Measurements from ENCODE around the gene TMEM218. TPM values are rescaled to one million over a fixed set of nuclear protein-coding genes. Genes with fewer than 3 reads are reported as not detected.

TMEM218 gene
- total RNA-seq, 1 donor from 2014 or later, result 8.2 TPM

DNA sequence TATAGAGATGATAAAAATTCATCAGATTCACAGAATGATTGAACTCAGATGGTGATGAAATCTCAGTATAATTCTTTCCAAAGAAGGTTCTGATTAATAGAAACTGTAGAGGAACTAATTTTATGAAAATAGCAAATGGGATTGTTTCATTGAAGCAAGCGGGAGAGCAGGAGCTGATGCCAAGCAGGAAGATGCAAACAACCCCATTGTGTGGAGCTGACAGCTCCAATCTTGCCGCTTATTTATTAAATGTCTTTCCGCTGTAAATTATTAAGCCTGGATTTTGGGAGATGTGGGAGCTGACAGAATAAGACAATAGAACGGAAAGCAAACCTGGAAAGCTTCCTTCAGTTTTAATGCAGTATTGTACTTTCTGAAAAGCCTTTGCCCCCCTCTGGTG lies 6.0 kb upstream of the TMEM218 start:
- H3K4me3 ChIP-seq (ENCODE audit: low read depth, low read length), result no peak overlapping the region
- TF ChIP-seq, protein P1, sequence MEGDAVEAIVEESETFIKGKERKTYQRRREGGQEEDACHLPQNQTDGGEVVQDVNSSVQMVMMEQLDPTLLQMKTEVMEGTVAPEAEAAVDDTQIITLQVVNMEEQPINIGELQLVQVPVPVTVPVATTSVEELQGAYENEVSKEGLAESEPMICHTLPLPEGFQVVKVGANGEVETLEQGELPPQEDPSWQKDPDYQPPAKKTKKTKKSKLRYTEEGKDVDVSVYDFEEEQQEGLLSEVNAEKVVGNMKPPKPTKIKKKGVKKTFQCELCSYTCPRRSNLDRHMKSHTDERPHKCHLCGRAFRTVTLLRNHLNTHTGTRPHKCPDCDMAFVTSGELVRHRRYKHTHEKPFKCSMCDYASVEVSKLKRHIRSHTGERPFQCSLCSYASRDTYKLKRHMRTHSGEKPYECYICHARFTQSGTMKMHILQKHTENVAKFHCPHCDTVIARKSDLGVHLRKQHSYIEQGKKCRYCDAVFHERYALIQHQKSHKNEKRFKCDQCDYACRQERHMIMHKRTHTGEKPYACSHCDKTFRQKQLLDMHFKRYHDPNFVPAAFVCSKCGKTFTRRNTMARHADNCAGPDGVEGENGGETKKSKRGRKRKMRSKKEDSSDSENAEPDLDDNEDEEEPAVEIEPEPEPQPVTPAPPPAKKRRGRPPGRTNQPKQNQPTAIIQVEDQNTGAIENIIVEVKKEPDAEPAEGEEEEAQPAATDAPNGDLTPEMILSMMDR (conservative IDR thresholded peaks at IDR 0.05; ENCODE audit: low read depth, low read length), result no peak
- DNase-seq (ENCODE audit: low read depth), result no peak

DNA sequence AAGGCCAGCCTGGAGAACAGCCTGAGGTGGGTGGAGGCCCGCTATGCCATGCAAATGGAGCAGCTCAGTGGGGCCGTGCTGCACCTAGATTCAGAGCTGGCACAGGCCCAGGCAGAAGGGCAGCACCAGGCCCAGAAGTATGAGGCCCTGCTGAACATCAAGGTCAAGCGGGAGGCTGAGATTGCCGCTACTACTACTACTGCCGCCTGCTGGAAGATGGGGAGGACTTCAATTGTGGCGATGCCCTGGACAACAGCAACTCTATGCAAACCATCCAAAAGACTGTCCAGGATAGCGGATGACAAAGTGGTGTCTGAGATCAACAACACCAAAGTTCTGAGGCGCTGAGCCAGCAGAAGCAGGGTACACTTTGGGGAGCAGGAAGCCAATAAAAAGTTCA lies 3.1 kb upstream of the TMEM218 start:
- DNase-seq (ENCODE audit: low read depth), result no peak
- no peak overlapping the region for H3K4me3 ChIP-seq (ENCODE audit: low read depth, low read length)
- TF ChIP-seq, protein P1 (conservative IDR thresholded peaks at IDR 0.05; ENCODE audit: low read depth, low read length), result no peak

DNA sequence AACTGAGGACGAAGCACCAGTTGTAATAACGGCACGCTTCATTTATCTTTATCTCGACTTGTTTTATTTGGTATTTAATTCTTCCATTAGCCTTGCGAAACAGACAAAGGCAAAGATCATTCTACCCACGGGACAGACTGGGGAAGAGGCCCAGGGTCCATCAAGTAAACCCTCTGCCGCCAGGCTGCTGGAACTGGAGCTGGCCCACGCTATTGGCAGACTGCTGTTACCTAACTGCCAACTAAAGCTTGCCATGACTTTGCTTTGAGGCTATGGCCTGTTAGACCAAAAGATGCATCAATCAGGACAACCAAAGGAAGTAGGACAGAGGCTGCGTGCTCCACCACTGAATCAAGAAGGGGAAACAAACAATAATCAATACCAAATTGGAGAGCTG lies 780 bp upstream of the TMEM218 start:
- no peak for DNase-seq (ENCODE audit: low read depth)
- peak overlapping the region; percentile 85 for H3K4me3 ChIP-seq (ENCODE audit: low read depth, low read length)
- TF ChIP-seq, protein P1 (conservative IDR thresholded peaks at IDR 0.05; ENCODE audit: low read depth, low read length), result no peak

DNA sequence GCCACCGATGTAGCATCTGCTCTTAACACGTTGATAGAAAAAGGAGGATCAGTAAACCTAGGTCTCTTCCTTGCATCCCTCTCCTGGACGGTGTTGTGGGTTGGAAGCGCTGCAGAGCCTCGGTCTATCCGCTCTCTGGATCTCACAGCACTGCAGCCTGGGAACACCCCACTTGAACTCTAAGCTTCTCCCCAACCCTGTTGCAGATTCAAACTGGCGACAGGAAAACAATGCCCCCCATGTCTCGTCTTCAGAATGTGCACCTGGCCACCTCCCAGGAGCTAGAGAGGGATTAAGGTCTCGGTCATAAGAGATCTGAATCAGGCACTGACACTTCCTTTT lies 454 bp downstream of the TMEM218 start:
- H3K4me3 ChIP-seq (ENCODE audit: low read depth, low read length), result peak overlapping the region; percentile 85
- TF ChIP-seq, protein P1 (conservative IDR thresholded peaks at IDR 0.05; ENCODE audit: low read depth, low read length), result no peak
- no peak for DNase-seq (ENCODE audit: low read depth)

DNA sequence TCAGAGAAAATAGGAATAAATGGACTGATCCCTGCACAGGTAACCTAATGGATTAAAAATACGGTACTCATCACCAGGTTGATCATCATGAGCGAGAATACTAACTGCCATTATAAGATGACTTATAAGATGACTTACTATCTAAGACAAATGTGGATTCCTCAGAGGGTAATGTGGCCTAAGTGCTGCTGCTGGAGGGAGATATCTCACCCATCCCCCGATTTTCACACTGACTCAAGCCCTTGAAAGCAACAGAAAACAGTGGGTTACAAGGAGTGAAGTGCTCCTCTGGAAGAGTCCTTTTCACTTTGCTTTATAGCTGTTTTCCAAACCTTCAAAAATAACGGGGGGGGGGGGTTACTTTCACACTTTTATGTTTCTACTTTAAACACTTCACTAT lies 920 bp downstream of the TMEM218 start:
- TF ChIP-seq, protein P1 (conservative IDR thresholded peaks at IDR 0.05; ENCODE audit: low read depth, low read length), result no peak
- peak overlapping the region; percentile 85 for H3K4me3 ChIP-seq (ENCODE audit: low read depth, low read length)
- no peak for DNase-seq (ENCODE audit: low read depth)

DNA sequence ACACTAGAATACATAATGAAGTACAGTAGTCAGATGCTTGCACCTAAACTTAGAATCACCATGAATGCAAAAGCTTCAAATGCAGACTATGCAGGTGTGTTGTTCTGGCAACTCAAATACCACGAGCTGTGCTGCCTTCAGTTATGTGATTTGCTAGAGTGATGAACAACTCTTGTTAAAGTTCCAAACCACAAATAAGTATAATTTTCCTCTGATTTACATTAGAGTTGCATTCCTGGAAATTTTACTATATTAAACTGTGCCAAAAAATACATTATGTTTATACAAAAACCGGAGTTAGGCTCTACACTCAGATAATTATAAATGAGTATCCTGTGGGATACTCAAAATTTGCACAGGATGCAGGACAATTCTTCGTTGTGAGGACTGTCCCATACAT lies 3.0 kb downstream of the TMEM218 start:
- no peak overlapping the region for H3K4me3 ChIP-seq (ENCODE audit: low read depth, low read length)
- no peak for DNase-seq (ENCODE audit: low read depth)
- TF ChIP-seq, protein P1 (conservative IDR thresholded peaks at IDR 0.05; ENCODE audit: low read depth, low read length), result no peak

DNA sequence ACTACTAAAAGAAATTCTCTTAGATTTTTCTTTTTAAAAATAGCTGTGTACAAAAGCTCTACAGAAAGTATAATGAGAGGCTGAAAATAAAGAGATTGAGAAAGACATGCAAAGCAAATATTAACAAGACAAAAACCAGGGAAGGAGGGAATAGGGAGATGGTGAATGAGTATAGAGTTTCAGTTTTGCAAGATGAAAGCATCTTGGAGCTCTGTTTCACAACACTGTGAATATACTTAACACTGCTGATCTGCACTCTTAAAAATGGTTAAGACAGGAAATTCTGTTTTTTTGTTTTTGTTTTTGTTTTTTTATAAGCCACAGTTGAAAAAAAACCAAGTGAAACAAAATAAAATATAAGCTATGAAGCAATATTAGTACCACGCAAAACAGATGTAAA lies 5.5 kb downstream of the TMEM218 start:
- H3K4me3 ChIP-seq (ENCODE audit: low read depth, low read length), result no peak overlapping the region
- DNase-seq (ENCODE audit: low read depth), result no peak
- TF ChIP-seq, protein P1 (conservative IDR thresholded peaks at IDR 0.05; ENCODE audit: low read depth, low read length), result no peak

All from epithelial cell of proximal tubule (primary cell).